ENCODE results near the gene BNC2.

DNA sequence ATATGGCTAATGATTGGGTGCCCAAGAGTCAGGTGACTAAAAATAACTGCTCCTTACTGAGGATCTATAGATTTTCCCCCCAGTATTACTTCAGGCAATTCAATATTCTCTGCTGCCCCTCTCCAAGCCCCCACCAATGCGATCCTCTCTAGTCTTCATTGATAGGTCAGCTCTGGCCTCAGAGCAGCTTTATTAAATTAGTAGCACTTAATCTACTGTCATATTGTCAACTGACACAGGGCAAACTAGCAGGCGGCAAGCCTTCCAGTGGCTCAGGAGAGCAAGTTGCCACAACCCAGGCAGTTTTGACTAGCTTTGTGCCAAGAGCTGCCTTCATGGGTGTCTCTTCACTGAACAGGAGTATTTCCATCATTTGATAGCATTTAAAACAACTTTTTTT is 462.9 kb downstream of the BNC2 start:
- TF ChIP-seq SUZ12 (IDR thresholded peaks at IDR 0.05): no peak
- TF ChIP-seq TARDBP (IDR thresholded peaks at IDR 0.05): no peak
- TF ChIP-seq, protein P1, sequence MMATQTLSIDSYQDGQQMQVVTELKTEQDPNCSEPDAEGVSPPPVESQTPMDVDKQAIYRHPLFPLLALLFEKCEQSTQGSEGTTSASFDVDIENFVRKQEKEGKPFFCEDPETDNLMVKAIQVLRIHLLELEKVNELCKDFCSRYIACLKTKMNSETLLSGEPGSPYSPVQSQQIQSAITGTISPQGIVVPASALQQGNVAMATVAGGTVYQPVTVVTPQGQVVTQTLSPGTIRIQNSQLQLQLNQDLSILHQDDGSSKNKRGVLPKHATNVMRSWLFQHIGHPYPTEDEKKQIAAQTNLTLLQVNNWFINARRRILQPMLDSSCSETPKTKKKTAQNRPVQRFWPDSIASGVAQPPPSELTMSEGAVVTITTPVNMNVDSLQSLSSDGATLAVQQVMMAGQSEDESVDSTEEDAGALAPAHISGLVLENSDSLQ (IDR thresholded peaks at IDR 0.05): no peak
- TF ChIP-seq FOXA1 (IDR thresholded peaks at IDR 0.05): no peak
- TF ChIP-seq SP1 (IDR thresholded peaks at IDR 0.05): no peak
- no peak for TF ChIP-seq BHLHE40 (IDR thresholded peaks at IDR 0.05; ENCODE audit: borderline replicate concordance)
- TF ChIP-seq NFRKB (IDR thresholded peaks at IDR 0.05): no peak
- no peak for TF ChIP-seq ZNF384 (IDR thresholded peaks at IDR 0.05)
- no peak for TF ChIP-seq ELF4 (IDR thresholded peaks at IDR 0.05)
- no peak for TF ChIP-seq FOXK2 (IDR thresholded peaks at IDR 0.05)
- no peak for TF ChIP-seq CTBP1 (IDR thresholded peaks at IDR 0.05; ENCODE audit: borderline replicate concordance)
